ENCODE data around the gene FOCAD.

FOCAD gene

GRCh38 chr9:20995616-20996015 is 311.6 kb downstream of the FOCAD start:
- no peak overlapping the region for H3K9ac ChIP-seq (ENCODE audit: low read length)
- H3K36me3 ChIP-seq (ENCODE audit: control insufficient read depth, insufficient read depth, low read length) = no peaks in the 10 kb centered on the region
- no peak overlapping the region for H3K4me3 ChIP-seq (ENCODE audit: low read length)
- no peaks in the 10 kb centered on the region for H3K4me1 ChIP-seq (ENCODE audit: control insufficient read depth, insufficient read depth, low read length)
- no peaks in the 10 kb centered on the region for H3K27me3 ChIP-seq (ENCODE audit: control insufficient read depth, insufficient read depth, low read length)
- H3K9me3 ChIP-seq (ENCODE audit: control insufficient read depth, low read length) = no peaks in the 10 kb centered on the region

DNA sequence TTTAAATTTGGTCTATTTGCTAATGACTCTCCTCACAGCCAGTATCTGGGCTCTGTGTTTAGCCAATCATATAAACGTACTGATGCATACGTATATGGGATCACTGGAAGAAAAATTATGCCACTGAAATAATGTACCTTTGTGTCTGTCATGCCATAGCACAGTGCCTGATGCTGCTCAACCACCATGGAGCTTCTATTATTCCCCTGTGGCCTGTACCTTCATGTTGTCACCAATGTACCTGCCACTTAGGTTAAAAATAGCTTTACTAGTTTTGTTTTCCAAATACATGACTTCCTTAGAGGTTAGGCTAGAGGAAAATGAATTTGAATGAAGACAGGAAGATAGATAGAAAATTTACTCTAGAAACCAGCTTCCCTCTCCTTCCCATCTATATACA is 312.8 kb downstream of the FOCAD start:
- Histone ChIP-seq H3K9me3 (ENCODE audit: control insufficient read depth, low read length) (no peaks in the 10 kb centered on the region), H3K9ac (ENCODE audit: low read length) (no peak overlapping the region), H3K4me1 (ENCODE audit: control insufficient read depth, insufficient read depth, low read length) (no peaks in the 10 kb centered on the region), H3K27me3 (ENCODE audit: control insufficient read depth, insufficient read depth, low read length) (no peaks in the 10 kb centered on the region), H3K36me3 (ENCODE audit: control insufficient read depth, insufficient read depth, low read length) (no peaks in the 10 kb centered on the region), H3K4me3 (ENCODE audit: low read length) (no peak overlapping the region)

DNA sequence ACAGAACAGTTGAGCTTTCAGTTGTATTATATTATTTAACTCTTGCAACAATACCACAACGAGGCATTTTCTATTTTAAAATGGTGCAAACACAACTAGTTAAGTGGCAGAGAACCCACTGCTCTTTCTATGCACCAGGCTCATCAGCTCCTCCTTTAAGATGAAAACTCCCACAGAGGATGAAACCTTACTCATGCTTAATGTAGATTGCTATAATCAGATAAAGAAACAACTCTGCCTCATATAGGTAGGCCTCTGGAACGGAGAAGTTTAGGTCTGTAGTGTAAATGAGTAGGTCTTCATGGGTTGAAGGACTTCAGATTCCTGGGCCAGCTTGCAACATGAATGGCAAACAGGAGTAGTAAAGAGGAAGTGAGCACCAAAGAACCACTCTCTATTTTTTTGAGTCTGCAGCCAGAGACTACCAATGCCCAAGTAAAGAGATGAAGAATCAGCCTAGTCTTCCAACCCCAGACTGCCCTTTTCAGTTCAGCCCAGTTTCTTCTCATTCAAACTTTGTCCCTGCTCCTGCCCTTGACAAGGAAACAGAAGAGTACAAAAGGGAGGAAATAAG is 313.5 kb downstream of the FOCAD start:
- Histone ChIP-seq H3K27me3 (ENCODE audit: control insufficient read depth, insufficient read depth, low read length) (no peaks in the 10 kb centered on the region), H3K4me1 (ENCODE audit: control insufficient read depth, insufficient read depth, low read length) (no peaks in the 10 kb centered on the region), H3K4me3 (ENCODE audit: low read length) (no peak overlapping the region), H3K9ac (ENCODE audit: low read length) (no peak overlapping the region), H3K9me3 (ENCODE audit: control insufficient read depth, low read length) (no peaks in the 10 kb centered on the region), H3K36me3 (ENCODE audit: control insufficient read depth, insufficient read depth, low read length) (no peaks in the 10 kb centered on the region)

DNA sequence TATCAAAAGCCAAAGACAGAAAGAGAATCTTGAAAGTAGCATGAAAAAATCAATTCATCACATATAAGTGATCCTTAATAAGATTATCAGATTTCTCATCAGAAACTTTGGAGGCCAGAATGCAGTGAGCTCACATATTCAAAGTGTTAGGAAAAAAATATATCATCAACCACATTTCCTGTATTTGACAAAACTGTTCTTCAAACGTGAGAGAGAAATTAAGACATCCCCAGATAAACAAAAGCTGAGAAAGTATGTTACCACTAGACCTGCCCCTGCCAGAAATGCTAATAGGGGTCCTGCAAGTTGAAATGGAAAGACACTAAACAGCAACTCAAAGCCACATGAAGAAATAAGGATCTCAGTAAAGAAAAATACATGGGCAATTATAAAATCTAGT is 317.5 kb downstream of the FOCAD start:
- Histone ChIP-seq H3K36me3 (ENCODE audit: control insufficient read depth, insufficient read depth, low read length) (peaks cover 6% of the 10 kb centered on the region), H3K9me3 (ENCODE audit: control insufficient read depth, low read length) (no peaks in the 10 kb centered on the region), H3K27me3 (ENCODE audit: control insufficient read depth, insufficient read depth, low read length) (no peaks in the 10 kb centered on the region), H3K4me3 (ENCODE audit: low read length) (no peak overlapping the region), H3K9ac (ENCODE audit: low read length) (no peak overlapping the region), H3K4me1 (ENCODE audit: control insufficient read depth, insufficient read depth, low read length) (no peaks in the 10 kb centered on the region)

DNA sequence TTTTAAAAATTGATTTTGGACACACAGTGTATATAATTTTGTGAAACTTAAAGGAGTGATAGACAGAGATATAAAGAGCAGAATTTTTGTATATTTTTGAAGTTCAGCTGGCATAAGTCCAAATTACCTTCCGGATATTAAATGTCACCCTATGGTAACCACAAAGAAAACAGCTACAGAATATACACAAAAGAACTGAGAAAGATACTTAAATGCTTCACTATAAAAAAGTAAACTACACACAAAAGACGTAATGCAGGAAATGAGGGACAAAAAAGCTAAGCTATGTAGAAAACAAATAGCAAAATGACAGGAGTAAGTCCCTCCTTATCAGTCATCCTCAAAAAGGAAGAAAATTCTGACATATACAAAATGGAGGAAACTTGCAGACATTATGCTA is 318.0 kb downstream of the FOCAD start:
- no peaks in the 10 kb centered on the region for H3K4me1 ChIP-seq (ENCODE audit: control insufficient read depth, insufficient read depth, low read length)
- no peaks in the 10 kb centered on the region for H3K9me3 ChIP-seq (ENCODE audit: control insufficient read depth, low read length)
- H3K4me3 ChIP-seq (ENCODE audit: low read length) = no peak overlapping the region
- no peaks in the 10 kb centered on the region for H3K27me3 ChIP-seq (ENCODE audit: control insufficient read depth, insufficient read depth, low read length)
- no peak overlapping the region for H3K9ac ChIP-seq (ENCODE audit: low read length)
- H3K36me3 ChIP-seq (ENCODE audit: control insufficient read depth, insufficient read depth, low read length) = peaks cover 6% of the 10 kb centered on the region

DNA sequence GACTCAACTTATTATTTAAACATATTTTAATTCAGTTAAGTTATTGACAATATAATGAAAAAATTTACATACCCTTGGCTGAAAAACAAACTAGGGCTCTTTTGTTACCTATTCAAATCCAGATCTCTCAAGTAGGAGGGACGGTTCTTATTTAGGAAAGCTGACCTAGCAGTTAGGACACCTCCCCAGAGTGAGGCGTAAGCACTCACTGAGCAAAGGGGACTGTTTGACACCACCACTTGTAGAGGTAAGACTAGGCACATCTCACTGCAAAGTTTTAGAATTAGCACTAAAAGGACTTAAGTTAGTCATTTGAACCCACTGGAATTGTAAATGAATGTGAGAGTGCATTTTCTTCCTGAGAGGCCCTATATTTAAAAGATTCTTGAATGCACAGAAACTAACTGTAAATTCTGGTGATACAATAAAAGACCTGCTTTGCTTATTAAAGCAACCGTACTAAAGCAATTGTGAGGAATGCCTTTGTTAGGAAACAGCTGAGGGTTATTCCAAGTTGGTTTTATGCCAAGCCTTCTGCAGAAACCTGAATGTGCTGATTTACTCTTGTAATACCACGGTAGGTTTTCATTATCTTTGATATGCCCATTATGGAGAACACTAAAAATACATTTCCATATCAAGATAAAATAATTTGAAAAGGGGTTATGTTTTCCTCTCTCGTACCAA is 331.2 kb downstream of the FOCAD start:
- H3K9ac ChIP-seq (ENCODE audit: low read length) = no peak overlapping the region

DNA sequence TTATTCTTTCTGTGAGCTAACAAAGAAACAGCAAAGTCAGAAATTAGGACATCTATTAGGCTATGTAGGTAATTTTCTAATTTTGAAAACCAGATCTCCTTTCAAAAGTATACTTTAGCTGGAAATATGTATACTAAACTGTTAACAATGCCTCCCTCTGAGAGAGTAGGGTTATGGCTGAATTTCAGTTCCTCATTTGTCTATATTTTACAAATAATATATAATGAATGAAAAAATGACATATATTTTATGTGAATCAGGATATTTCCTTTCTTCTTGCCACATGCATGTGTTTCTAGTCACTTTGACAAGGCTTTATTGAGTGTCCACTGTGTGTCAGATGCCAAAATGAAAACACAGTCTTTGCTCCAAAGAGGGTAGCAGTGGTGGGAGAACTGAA is 331.9 kb downstream of the FOCAD start:
- Histone ChIP-seq H3K9ac (ENCODE audit: low read length) (no peak overlapping the region), H3K9me3 (ENCODE audit: control insufficient read depth, low read length) (no peaks in the 10 kb centered on the region), H3K4me1 (ENCODE audit: control insufficient read depth, insufficient read depth, low read length) (no peaks in the 10 kb centered on the region), H3K27me3 (ENCODE audit: control insufficient read depth, insufficient read depth, low read length) (no peaks in the 10 kb centered on the region), H3K4me3 (ENCODE audit: low read length) (no peak overlapping the region), H3K36me3 (ENCODE audit: control insufficient read depth, insufficient read depth, low read length) (no peaks in the 10 kb centered on the region)

More for the DNA sequence above, 331.2 kb downstream of the FOCAD start:
- no peaks in the 10 kb centered on the region for H3K36me3 ChIP-seq (ENCODE audit: control insufficient read depth, insufficient read depth, low read length)
- H3K27me3 ChIP-seq (ENCODE audit: control insufficient read depth, insufficient read depth, low read length) = no peaks in the 10 kb centered on the region
- no peaks in the 10 kb centered on the region for H3K9me3 ChIP-seq (ENCODE audit: control insufficient read depth, low read length)
- H3K4me3 ChIP-seq (ENCODE audit: low read length) = no peak overlapping the region
- no peaks in the 10 kb centered on the region for H3K4me1 ChIP-seq (ENCODE audit: control insufficient read depth, insufficient read depth, low read length)

DNA sequence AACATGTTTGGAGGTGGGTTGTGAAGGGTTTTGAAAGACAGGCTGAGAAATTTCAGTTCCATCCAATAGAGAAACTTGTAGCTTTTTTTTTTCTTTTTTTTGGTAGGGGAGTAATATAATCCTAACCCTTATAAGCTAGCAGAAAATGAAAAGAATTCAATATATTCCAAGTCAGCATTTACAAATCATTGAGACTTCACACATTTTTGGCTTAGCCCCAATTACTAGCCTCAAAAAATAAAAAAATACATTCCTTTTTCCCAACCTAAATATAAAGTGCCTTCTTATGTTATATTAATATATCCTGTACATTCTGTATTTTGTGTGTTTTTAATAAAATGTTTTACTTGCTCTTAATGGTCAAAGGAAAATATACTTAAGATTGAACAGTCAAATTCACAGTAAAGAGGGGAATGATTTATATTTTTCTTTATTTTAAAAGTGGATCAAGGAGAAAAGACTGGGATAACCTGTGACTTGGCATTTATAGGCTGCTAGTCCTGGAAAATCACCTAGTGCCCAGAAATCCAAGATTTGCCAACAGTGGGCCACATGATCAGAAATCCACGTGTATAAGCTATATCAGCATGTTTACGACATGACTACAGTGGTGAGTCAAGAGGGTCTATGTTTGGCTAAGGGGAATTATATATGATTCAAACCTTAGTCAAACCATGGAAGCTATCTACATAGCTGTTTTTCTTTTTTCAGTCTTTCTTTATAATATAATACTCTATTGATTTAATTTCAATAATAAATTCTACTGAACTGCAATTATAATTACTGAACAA is 332.8 kb downstream of the FOCAD start:
- H3K4me1 ChIP-seq (ENCODE audit: control insufficient read depth, insufficient read depth, low read length) = no peaks in the 10 kb centered on the region
- H3K36me3 ChIP-seq (ENCODE audit: control insufficient read depth, insufficient read depth, low read length) = no peaks in the 10 kb centered on the region
- no peaks in the 10 kb centered on the region for H3K9me3 ChIP-seq (ENCODE audit: control insufficient read depth, low read length)
- no peak overlapping the region for H3K9ac ChIP-seq (ENCODE audit: low read length)
- H3K4me3 ChIP-seq (ENCODE audit: low read length) = no peak overlapping the region
- no peaks in the 10 kb centered on the region for H3K27me3 ChIP-seq (ENCODE audit: control insufficient read depth, insufficient read depth, low read length)

GRCh38 chr9:21018177-21018576 is 334.1 kb downstream of the FOCAD start:
- no peak overlapping the region for H3K4me3 ChIP-seq (ENCODE audit: low read length)
- no peaks in the 10 kb centered on the region for H3K27me3 ChIP-seq (ENCODE audit: control insufficient read depth, insufficient read depth, low read length)
- H3K4me1 ChIP-seq (ENCODE audit: control insufficient read depth, insufficient read depth, low read length) = no peaks in the 10 kb centered on the region

DNA sequence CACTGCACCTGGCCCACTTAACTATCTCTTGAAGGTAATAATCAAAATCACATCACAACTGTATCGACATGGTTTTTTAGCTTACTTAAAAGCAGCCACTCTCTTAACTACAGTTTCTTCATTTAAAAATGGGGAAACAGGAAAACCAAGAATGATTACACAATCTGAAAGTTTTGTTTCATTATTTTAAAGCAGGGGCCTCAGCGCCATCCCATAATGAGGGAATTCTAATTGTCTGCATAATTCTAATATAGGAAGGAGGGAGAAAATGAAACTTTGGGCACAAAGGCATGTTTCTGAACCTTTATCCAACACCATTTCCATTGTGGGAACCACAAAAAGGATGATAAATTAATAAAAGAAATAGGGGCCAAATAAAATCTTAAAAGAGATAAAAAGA is 339.8 kb downstream of the FOCAD start:
- H3K36me3 ChIP-seq (ENCODE audit: control insufficient read depth, insufficient read depth, low read length) = no peaks in the 10 kb centered on the region
- H3K4me3 ChIP-seq (ENCODE audit: low read length) = no peak overlapping the region
- no peaks in the 10 kb centered on the region for H3K27me3 ChIP-seq (ENCODE audit: control insufficient read depth, insufficient read depth, low read length)
- H3K9ac ChIP-seq (ENCODE audit: low read length) = no peak overlapping the region
- H3K4me1 ChIP-seq (ENCODE audit: control insufficient read depth, insufficient read depth, low read length) = no peaks in the 10 kb centered on the region
- H3K9me3 ChIP-seq (ENCODE audit: control insufficient read depth, low read length) = no peaks in the 10 kb centered on the region

More at GRCh38 chr9:21018177-21018576, 334.1 kb downstream of the FOCAD start:
- Histone ChIP-seq H3K9ac (ENCODE audit: low read length) (no peak overlapping the region), H3K36me3 (ENCODE audit: control insufficient read depth, insufficient read depth, low read length) (no peaks in the 10 kb centered on the region), H3K9me3 (ENCODE audit: control insufficient read depth, low read length) (no peaks in the 10 kb centered on the region)

GRCh38 chr9:21027295-21027694 is 343.2 kb downstream of the FOCAD start:
- Histone ChIP-seq H3K27me3 (ENCODE audit: control insufficient read depth, insufficient read depth, low read length) (no peaks in the 10 kb centered on the region), H3K4me1 (ENCODE audit: control insufficient read depth, insufficient read depth, low read length) (peaks cover 5% of the 10 kb centered on the region), H3K9me3 (ENCODE audit: control insufficient read depth, low read length) (no peaks in the 10 kb centered on the region), H3K4me3 (ENCODE audit: low read length) (no peak overlapping the region), H3K36me3 (ENCODE audit: control insufficient read depth, insufficient read depth, low read length) (no peaks in the 10 kb centered on the region), H3K9ac (ENCODE audit: low read length) (no peak overlapping the region)

- Histone ChIP-seq H3K9me3 (ENCODE audit: control insufficient read depth, low read length) (no peaks in the 10 kb centered on the region), H3K4me1 (ENCODE audit: control insufficient read depth, insufficient read depth, low read length) (peaks cover 5% of the 10 kb centered on the region), H3K4me3 (ENCODE audit: low read length) (no peak overlapping the region), H3K36me3 (ENCODE audit: control insufficient read depth, insufficient read depth, low read length) (no peaks in the 10 kb centered on the region), H3K9ac (ENCODE audit: low read length) (no peak overlapping the region), H3K27me3 (ENCODE audit: control insufficient read depth, insufficient read depth, low read length) (no peaks in the 10 kb centered on the region)
These were observed 344.4 kb downstream of the FOCAD start for GRCh38 chr9:21028466-21028865.

Measured in mucosa of stomach (tissue), 1 donor.